ENCODE measurements around the gene TBC1D13. TPM values are rescaled to one million over a fixed set of nuclear protein-coding genes. Genes with fewer than 3 reads are reported as not detected.

Gene TBC1D13
- total and polyA plus RNA-seq, 2 of the 4 experiments (the other 2 are of a cell fraction), result 9.1 to 26.4 TPM

- H3K4me2 ChIP-seq (ENCODE audit: low read depth, low read length), result no peak overlapping the region
- DNase-seq, result no peak
- H3K27me3 ChIP-seq (ENCODE audit: control insufficient read depth, insufficient read depth, low read length), result no peaks in the 10 kb centered on the region
- no peak overlapping the region for H4K5ac ChIP-seq (ENCODE audit: low read depth, low read length)
- H3K9me1 ChIP-seq (ENCODE audit: insufficient read depth, low read length), result no peaks in the 10 kb centered on the region
- H2BK20ac ChIP-seq (ENCODE audit: low read depth, low read length), result no peak overlapping the region
- no peak overlapping the region for H2BK120ac ChIP-seq (ENCODE audit: low read depth, low read length)
- no peak overlapping the region for H4K8ac ChIP-seq (ENCODE audit: low read depth in 2 of 2, low read length in 2 of 2)
- no peak overlapping the region for H2AFZ ChIP-seq (replicated peaks; ENCODE audit: low read length, poor library complexity)
- no peak overlapping the region for H2BK5ac ChIP-seq (ENCODE audit: low read depth, low read length, poor library complexity, severe bottlenecking)
- no peak overlapping the region for H2AK9ac ChIP-seq (replicated peaks; ENCODE audit: low read depth, low read length, poor library complexity)
- H3K27ac ChIP-seq (ENCODE audit: insufficient read depth, low read length), result no peak overlapping the region
- POLR2A ChIA-PET (ENCODE audit: unreplicated experiment), result no interaction called here
- ATAC-seq (ENCODE audit: low read depth), result no peak
- H4K20me1 ChIP-seq (ENCODE audit: insufficient read depth, low read length), result no peaks in the 10 kb centered on the region
- H3K4ac ChIP-seq (ENCODE audit: low read depth, low read length), result no peak overlapping the region
- H3K9ac ChIP-seq (ENCODE audit: low read depth, low read length), result no peak overlapping the region
- H3K18ac ChIP-seq (ENCODE audit: low read depth, low read length), result no peak overlapping the region
- no peak overlapping the region for H3K56ac ChIP-seq (ENCODE audit: extremely low read depth, insufficient read depth, low read length)
- no peak overlapping the region for H3K23ac ChIP-seq (ENCODE audit: low read depth, low read length)
- no peaks in the 10 kb centered on the region for H3K9me3 ChIP-seq (ENCODE audit: control insufficient read depth, insufficient read depth, low read length)
- TF ChIP-seq CEBPB (IDR thresholded peaks at IDR 0.05; ENCODE audit: low read depth, low read length), result no peak
- no peak for TF ChIP-seq NFE2L2 (IDR thresholded peaks at IDR 0.05; ENCODE audit: low read depth, low read length)
- TF ChIP-seq ELK1 (IDR thresholded peaks at IDR 0.05; ENCODE audit: borderline replicate concordance, low read depth, low read length), result no peak
- TF ChIP-seq MAFK (IDR thresholded peaks at IDR 0.05; ENCODE audit: low read depth, low read length), result no peak
- TF ChIP-seq RAD21 (IDR thresholded peaks at IDR 0.05; ENCODE audit: low read length), result no peak
- TF ChIP-seq USF2 (IDR thresholded peaks at IDR 0.05; ENCODE audit: low read depth, low read length), result no peak
- no peak for TF ChIP-seq POLR2A (IDR thresholded peaks at IDR 0.05; ENCODE audit: low read depth, low read length)
- no peak for TF ChIP-seq CHD1 (IDR thresholded peaks at IDR 0.05; ENCODE audit: low read depth, low read length)
- 100% methylated on average over 1 of the region's 3 CpGs; no CpG with 5 or more reads in 1 of the 2 experiments for WGBS, 2 experiments (ENCODE audit: extremely low coverage in 2 of 2, insufficient read length in 1 of 2)
- H3K4me1 ChIP-seq (ENCODE audit: control insufficient read depth, insufficient read depth, low read length), result no peaks in the 10 kb centered on the region
- H3K79me1 ChIP-seq (ENCODE audit: low read depth in 1 of 2, low read length in 2 of 2), result no peaks in the 10 kb centered on the region
- no peak overlapping the region for H2AK5ac ChIP-seq (ENCODE audit: low read depth, low read length)
- H3K14ac ChIP-seq (replicated peaks; ENCODE audit: low read depth, low read length), result no peak overlapping the region
- no peak overlapping the region for H3K4me3 ChIP-seq (ENCODE audit: insufficient read depth, low read depth, low read length)
- CTCF ChIA-PET, result no interaction called here
- intact Hi-C loops (cut with micrococcal nuclease), result no loop called here
- H3K36me3 ChIP-seq (ENCODE audit: control insufficient read depth, insufficient read depth, low read length), result peaks cover 33% of the 10 kb centered on the region
- in situ Hi-C loops (cut with MboI; ENCODE audit: low sequenced_read_pairs), result no loop called here
- H4K91ac ChIP-seq (ENCODE audit: insufficient read depth, low read depth, low read length), result no peak overlapping the region
- no peak overlapping the region for H2BK15ac ChIP-seq (ENCODE audit: low read depth, low read length)
- dilution Hi-C loops (cut with HindIII; ENCODE audit: low sequenced_read_pairs, unreplicated experiment), result no loop called here
- no TSS peak for BruUV-seq (replicated peaks)
Measured at GRCh38 chr9:128808543-128808942, 21.5 kb downstream of the TBC1D13 start.

All from IMR-90 (cell line).